H7 (cell line): ENCODE data around the gene RASGRP4. TPM values are rescaled to one million over a fixed set of nuclear protein-coding genes. Genes with fewer than 3 reads are reported as not detected.
A peak's percentile ranks its signal among the peaks of the same experiment; 100 is the strongest.
"Not testable (repeated sequence)": the region's sequence is repeated elsewhere in the genome, so short reads cannot be mapped to it uniquely, and the experiment has no call there.

Experiments
- DNase-seq: peaks from one replicate; pipeline ENCODE4 v3.0.0; 2012
- H3K27me3 ChIP-seq: 2 replicates; pipeline ENCODE4 v1.6.0; 2011; ENCODE audit warnings: mild to moderate bottlenecking, low read length; ENCODE audit not compliant: control insufficient read depth, insufficient read depth
- H3K36me3 ChIP-seq: replicated peaks from 2 replicates; pipeline ENCODE4 v1.5.1; 2011; ENCODE audit warnings: low read length; ENCODE audit not compliant: control insufficient read depth, insufficient read depth
- H3K4me3 ChIP-seq: 2 replicates; pipeline ENCODE4 v1.5.1; 2011; ENCODE audit warnings: low read depth, mild to moderate bottlenecking, control low read depth, low read length, moderate library complexity; ENCODE audit not compliant: insufficient read depth
- total RNA-seq: library from RNA; depleted of rRNA; stranded (reverse); fragments of >200 nt; shearing (Covaris generic); gene quantifications from 2 replicates; pipeline ENCODE4 v1.2.3, GENCODE V29; 2014

The RASGRP4 gene
- total RNA-seq, 1 experiment from 2014 or later, result 1.2 TPM

- DNase-seq, result no peak
- Histone ChIP-seq H3K27me3 (peaks cover 2% of the 10 kb centered on the region; the same call in 1 of the 2 replicates), H3K4me3 (no peak overlapping the region), H3K36me3 (0 out of 2 replicates have a peak, but pooled peaks cover 1% of the 10 kb centered on the region)
Observed at GRCh38 chr19:38437295-38437694, 11.3 kb upstream of the RASGRP4 start.

GRCh38 chr19:38434549-38435051 is 8.6 kb upstream of the RASGRP4 start:
- Histone ChIP-seq H3K36me3 (0 out of 2 replicates have a peak, but pooled peaks cover 1% of the 10 kb centered on the region), H3K4me3 (peak overlapping the region; percentile 59), H3K27me3 (peaks cover 2% of the 10 kb centered on the region; the same call in 1 of the 2 replicates)
- DNase-seq, result peak; percentile 96

DNA sequence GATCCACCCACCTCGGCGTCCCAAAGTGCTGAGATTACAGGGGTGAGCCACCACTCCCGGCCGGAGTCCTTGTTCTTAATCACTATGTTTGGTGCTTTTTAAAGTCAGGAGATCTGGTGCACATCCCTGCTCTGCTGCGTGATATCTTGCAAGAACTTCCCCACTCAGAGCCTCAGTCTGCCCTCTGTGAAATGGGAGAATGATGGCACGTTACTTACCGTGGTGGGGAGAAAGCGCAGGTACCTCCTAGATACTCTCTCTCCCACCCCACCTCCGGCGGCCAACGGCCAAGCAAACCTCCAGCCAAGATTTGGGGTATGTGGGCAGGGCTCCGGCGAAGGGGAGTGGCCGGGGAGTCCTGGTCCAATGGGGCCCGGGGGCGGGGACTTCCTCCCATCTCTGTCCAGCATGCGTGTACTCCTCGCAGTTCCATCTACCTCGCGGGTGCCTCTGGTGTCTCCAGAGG is 7.3 kb upstream of the RASGRP4 start, which contains the start of gene RYR1:
RYR1 (plus strand) TSS at position 424 of the 466 bp plus-strand sequence. CDS start 139 bp downstream, outside the sequence.
- H3K36me3 ChIP-seq, result 0 out of 2 replicates have a peak, but pooled peaks cover 1% of the 10 kb centered on the region
- H3K4me3 ChIP-seq, result peak within 1 kb of the TSS; percentile 59
- DNase-seq, result peak; percentile 98
- H3K27me3 ChIP-seq, result peaks cover 2% of the 10 kb centered on the region; the same call in 1 of the 2 replicates

DNA sequence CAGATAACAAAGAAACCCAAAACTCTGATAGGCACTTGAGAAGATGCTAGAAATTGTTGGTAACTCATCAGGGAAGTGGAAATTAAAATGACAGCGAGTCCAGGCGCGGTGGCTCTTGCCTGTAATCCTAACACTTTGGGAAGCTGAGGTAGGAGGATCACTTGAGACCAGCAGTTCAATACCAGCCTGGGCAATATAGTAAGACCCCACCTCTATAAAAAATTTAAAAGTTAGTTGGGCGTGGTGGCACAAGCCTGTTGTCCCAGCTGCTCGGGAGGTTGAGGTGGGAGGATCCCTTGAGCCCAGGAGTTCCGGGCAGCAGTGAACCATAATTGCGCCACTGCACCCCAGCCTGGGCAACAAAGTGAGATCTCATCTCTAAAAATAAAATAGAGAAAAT is 4.9 kb upstream of the RASGRP4 start:
- no peak for DNase-seq
- Histone ChIP-seq H3K36me3 (no peaks in the 10 kb centered on the region), H3K27me3 (peaks cover 2% of the 10 kb centered on the region; the same call in 1 of the 2 replicates), H3K4me3 (no peak overlapping the region)

DNA sequence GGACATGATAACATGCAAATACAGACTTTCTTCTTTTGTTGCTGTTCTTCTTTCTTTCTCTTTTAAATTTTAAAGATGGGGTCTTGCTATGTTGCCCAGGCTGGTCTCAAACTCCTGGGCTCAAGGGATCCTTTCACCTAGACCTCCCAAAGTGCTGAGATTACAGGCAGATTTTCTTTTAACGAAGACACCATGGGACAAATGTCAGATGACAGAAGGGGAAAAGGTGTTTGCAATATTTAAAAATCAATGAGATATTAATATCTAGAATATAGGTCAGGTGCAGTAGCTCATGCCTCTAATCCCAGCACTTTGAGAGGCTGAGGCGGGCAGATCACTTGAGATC is 3.8 kb upstream of the RASGRP4 start:
- no peak for DNase-seq
- H3K4me3 ChIP-seq, result no peak overlapping the region
- H3K27me3 ChIP-seq, result peaks cover 2% of the 10 kb centered on the region; the same call in 1 of the 2 replicates
- no peaks in the 10 kb centered on the region for H3K36me3 ChIP-seq

GRCh38 chr19:38429055-38429810 is 3.2 kb upstream of the RASGRP4 start:
- Histone ChIP-seq H3K36me3 (no peaks in the 10 kb centered on the region), H3K27me3 (peaks cover 2% of the 10 kb centered on the region; the same call in 1 of the 2 replicates), H3K4me3 (no peak overlapping the region)
- peak; percentile 5 for DNase-seq

GRCh38 chr19:38427035-38427677 is 1.1 kb upstream of the RASGRP4 start:
- H3K36me3 ChIP-seq, DNase-seq, H3K4me3 ChIP-seq: not testable (repeated sequence)

GRCh38 chr19:38425222-38425809 is 703 bp downstream of the RASGRP4 start:
- H3K36me3 ChIP-seq, result no peaks in the 10 kb centered on the region
- DNase-seq, result peak; percentile 65
- H3K27me3 ChIP-seq, result no peaks in the 10 kb centered on the region
- peak overlapping the region; percentile 11; the same call in 1 of the 2 replicates for H3K4me3 ChIP-seq

More at GRCh38 chr19:38427035-38427677, 1.1 kb upstream of the RASGRP4 start:
- not testable (repeated sequence) for H3K27me3 ChIP-seq

DNA sequence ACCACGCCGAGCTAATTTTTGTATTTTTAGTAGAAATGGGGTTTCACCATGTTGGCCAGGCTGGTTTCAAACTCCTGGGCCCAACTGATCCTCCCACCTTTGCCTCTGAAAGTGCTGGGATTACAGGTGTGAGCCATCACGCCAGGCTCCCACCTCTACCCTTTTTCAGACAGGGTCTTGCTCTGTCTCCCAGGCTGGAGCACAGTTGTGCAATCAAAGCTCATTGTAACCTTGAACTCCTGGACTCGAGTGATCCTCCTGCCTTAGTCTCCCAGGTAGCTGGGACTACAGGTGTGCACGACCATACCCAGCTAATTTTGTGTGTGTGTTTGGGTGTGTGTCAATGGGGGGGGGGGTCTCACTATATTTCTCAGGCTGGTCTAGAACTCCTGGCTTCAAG is 1.7 kb downstream of the RASGRP4 start:
- Histone ChIP-seq H3K4me3 (no peak overlapping the region), H3K36me3 (no peaks in the 10 kb centered on the region), H3K27me3 (no peaks in the 10 kb centered on the region; the same call in 1 of the 2 replicates)
- DNase-seq, result no peak

GRCh38 chr19:38422438-38422837 is 3.6 kb downstream of the RASGRP4 start:
- no peak for DNase-seq
- Histone ChIP-seq H3K36me3 (no peaks in the 10 kb centered on the region), H3K4me3 (no peak overlapping the region), H3K27me3 (peaks cover 7% of the 10 kb centered on the region; the same call in 1 of the 2 replicates)

- peaks cover 7% of the 10 kb centered on the region; the same call in 1 of the 2 replicates for H3K27me3 ChIP-seq
- DNase-seq, result peak; percentile 55
- H3K36me3 ChIP-seq, result no peaks in the 10 kb centered on the region
- no peak overlapping the region for H3K4me3 ChIP-seq
Observed at GRCh38 chr19:38421856-38422255, 4.2 kb downstream of the RASGRP4 start.

GRCh38 chr19:38420935-38421334 is 5.1 kb downstream of the RASGRP4 start:
- peaks cover 7% of the 10 kb centered on the region; the same call in 1 of the 2 replicates for H3K27me3 ChIP-seq
- DNase-seq, result peak; percentile 32
- no peaks in the 10 kb centered on the region for H3K36me3 ChIP-seq
- no peak overlapping the region for H3K4me3 ChIP-seq

DNA sequence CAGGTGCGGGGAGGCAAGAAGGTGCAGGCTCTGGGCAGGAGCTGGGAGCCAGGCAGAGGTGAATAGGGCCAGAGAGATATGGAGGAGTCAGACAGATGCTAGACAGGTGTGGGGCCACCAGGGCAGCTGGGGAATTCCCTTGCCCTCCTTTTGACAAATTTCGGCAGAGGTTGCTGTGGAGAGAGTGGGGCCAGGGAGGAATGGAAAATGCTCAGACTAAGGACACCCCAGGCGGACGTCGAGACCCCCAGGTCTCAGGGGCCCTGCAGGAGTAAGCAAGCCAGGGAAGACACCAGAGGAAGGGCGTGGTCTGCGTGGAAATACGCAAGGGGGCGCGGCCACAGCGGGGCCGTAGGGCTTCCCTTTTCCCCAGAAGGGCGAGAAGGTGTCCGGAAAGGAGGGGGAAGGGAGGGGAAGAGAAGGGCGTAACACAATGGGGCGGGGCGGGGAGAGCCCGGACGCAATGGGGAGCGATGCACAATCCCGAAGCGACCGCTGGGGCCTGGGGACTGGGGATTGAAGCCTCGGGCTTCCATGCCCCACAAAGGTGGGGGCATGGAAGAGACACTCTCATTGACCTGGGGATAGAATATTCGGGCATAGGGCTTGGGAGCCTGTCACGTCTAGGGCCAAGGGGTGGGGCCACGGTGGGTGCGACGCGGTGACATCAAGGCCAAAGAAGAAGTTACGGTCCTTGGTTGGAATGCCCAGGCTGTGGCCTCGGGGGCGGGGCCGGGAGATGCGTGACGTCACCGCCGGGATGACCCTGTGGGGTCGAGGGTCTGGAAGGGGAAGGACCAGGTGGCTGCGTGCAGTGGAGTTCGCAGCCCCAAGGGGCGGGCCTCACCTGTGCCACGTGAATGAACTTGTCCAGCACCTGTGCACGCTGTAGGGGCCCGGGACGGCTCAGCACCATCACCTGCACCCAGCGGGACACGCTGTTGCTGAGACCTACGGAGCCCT is 8.2 kb downstream of the RASGRP4 start:
- Histone ChIP-seq H3K27me3 (peaks cover 7% of the 10 kb centered on the region; the same call in 1 of the 2 replicates), H3K36me3 (no peaks in the 10 kb centered on the region), H3K4me3 (peak overlapping the region; percentile 54)
- peak; percentile 96 for DNase-seq
